Measurements from ENCODE around the gene TPSB2.
"Not testable (repeated sequence)": the region's sequence is repeated elsewhere in the genome, so short reads cannot be mapped to it uniquely, and the experiment has no call there.

The TPSB2 gene

DNA sequence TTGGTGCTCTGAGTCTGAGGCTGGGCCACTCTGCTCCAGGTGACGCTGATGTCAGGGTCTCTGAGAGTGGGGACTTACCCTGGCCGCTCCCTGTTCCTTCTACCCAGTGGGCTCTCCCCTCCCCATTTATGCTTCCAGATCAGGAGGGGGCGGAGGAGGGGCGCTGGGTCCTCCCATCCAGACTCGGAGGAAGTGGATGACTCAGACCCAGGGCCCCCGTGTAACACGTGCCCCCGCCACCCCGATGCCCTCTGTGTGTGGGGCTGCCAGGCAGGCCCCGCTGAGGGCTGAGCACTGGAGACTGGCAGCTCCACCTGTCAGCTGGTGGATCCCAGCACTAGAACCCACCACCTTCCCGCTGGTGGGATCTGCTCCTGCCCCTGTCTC is at the start of gene TPSB2:
TSS of gene TPSB2 (minus strand) at position 101 of the 387 bp plus-strand sequence. CDS start 233 bp downstream, outside the sequence.
- not testable (repeated sequence) for H3K4me3 ChIP-seq (ENCODE audit: low read depth, low read length)

DNA sequence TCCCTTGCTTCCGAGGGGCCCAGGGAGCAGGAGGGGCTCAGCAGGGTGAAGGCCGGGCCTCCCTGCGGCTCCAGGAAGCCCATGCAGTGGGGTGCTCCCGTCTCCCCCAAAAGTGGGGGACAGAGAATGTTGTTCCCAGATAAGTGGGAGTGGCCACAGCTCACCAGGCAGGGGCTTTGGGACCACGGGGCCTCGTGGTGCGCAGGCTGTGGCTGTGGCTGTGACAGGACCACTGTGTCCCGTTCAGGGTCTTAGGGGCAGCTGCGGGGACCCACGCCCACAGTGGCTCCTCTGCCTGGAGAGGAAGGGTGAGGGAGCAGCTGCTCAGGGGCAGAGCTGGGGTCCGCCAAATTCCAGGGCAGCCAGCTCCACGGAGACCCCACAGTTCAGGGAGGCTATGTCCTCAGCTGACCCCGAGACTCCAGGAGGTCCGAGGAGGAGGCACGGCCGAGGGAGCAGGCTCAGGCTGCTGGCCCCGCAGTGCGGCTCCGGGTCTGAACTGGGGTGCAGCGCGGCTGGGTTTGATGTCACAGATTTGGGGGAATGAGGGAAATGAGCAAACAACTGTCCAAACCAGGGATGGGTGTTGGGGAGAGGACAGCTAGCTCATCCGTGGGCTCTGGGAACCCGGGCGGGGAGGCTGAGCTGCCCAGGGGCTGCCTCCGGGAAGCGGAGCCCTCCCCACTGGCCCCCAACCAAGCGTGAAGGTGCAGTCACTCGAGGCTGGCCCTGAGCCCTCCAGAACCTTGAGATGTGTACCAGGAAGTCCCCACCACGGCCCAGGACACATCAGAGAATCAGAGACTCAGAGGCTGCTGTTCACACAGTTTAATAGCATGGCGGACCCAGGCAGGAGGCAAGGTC is 49.3 kb upstream of the TPSB2 start:
- TF ChIP-seq, protein P1, sequence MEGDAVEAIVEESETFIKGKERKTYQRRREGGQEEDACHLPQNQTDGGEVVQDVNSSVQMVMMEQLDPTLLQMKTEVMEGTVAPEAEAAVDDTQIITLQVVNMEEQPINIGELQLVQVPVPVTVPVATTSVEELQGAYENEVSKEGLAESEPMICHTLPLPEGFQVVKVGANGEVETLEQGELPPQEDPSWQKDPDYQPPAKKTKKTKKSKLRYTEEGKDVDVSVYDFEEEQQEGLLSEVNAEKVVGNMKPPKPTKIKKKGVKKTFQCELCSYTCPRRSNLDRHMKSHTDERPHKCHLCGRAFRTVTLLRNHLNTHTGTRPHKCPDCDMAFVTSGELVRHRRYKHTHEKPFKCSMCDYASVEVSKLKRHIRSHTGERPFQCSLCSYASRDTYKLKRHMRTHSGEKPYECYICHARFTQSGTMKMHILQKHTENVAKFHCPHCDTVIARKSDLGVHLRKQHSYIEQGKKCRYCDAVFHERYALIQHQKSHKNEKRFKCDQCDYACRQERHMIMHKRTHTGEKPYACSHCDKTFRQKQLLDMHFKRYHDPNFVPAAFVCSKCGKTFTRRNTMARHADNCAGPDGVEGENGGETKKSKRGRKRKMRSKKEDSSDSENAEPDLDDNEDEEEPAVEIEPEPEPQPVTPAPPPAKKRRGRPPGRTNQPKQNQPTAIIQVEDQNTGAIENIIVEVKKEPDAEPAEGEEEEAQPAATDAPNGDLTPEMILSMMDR (IDR thresholded peaks at IDR 0.05; ENCODE audit: borderline replicate concordance, insufficient read depth, low read depth, low read length) = no peak
- H3K4me3 ChIP-seq (ENCODE audit: low read depth, low read length) = no peak overlapping the region

DNA sequence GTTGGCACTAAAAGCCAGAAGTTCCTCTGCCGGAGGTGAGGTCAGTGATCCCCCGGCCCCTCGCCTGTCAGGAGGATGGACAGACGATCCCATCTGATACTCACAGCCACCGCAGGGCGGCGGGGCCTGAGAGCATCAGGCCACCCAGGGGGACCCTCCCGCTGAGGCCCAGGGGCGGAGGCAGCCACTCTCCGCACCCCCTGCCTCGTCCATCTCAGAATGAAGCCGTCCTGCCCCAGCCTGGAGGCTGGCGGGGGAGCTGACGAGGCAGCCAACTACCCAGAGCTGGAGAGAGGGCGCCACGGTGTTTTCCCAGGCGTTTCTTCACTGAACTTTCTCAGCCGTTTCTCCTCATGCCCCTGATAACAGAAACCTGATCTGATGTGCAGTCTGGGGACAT is 48.5 kb upstream of the TPSB2 start:
- H3K4me3 ChIP-seq (ENCODE audit: low read depth, low read length) = no peak overlapping the region
- TF ChIP-seq, protein P1 (IDR thresholded peaks at IDR 0.05; ENCODE audit: borderline replicate concordance, insufficient read depth, low read depth, low read length) = no peak

DNA sequence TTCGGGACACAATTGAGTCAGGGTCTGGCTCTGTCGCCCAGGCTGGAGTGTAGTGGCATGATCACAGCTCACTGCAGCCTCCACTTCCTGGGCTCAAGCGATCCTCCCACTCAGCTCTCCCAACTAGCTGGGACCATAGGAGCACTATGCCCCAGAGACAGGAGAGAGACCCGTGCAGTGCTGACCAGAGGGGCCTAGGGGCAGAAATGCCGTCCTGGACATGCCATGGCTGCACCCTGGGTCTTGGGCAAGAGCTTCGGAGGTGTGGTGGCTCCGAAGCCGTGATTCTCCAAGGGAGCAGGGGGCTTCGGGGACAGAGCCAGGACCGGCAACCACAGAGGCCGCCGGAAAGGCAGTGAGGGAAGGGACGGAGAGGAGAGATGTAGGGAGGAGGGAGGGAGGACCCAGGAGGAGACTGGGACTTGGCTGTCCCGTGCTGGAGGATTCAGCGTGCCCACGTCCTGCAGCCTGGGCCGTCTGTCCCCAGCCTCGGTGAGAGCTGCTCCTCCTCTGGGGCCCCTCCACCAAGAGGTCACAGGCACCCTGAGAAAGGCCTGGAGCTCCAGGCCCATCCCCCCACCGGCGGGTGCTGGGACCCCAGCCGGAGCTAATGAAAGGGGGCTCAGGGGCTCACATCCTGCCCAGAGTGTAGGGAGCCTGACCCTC is 47.8 kb upstream of the TPSB2 start:
- TF ChIP-seq, protein P1 (IDR thresholded peaks at IDR 0.05; ENCODE audit: borderline replicate concordance, insufficient read depth, low read depth, low read length) = no peak
- H3K4me3 ChIP-seq (ENCODE audit: low read depth, low read length) = no peak overlapping the region

DNA sequence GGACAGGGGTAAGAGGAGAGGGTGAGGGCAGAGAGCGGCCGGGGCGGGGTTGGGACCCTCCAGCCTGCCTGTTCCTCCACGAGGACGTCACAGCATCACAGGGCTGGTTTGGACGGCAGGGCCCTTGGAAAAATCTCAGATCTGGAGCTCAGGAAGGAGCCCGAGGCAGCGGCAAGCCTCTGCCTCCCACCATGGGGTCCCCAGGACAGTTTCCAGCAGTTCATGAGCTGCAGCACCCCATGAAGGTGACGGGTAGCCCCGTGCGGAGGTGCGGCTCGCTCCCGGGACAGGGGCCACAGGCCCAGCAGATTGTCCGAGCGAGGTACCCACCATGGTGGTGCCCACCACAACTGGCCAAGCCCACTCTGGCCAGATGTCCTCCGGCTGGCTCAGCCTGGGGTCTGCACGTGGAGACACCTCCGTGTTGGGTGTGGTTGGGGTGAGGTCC is 47.2 kb upstream of the TPSB2 start:
- no peak overlapping the region for H3K4me3 ChIP-seq (ENCODE audit: low read depth, low read length)
- TF ChIP-seq, protein P1 (IDR thresholded peaks at IDR 0.05; ENCODE audit: borderline replicate concordance, insufficient read depth, low read depth, low read length) = no peak

DNA sequence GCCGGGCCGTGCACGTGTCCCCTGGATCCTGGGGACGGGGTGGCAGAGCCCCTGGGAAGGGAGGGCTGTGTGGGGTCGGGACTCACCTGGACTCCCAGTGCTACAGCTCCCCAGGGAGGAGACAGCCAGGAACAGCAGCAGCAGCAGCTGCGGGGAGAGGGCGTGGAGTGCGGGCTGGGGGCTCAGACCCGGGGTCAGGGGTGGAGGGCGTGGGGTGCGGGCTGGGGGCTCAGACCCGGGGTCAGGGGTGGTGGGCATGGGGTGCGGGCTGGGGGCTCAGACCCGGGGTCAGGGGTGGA is 46.5 kb upstream of the TPSB2 start:
- no peak overlapping the region for H3K4me3 ChIP-seq (ENCODE audit: low read depth, low read length)
- TF ChIP-seq, protein P1 (IDR thresholded peaks at IDR 0.05; ENCODE audit: borderline replicate concordance, insufficient read depth, low read depth, low read length) = no peak

DNA sequence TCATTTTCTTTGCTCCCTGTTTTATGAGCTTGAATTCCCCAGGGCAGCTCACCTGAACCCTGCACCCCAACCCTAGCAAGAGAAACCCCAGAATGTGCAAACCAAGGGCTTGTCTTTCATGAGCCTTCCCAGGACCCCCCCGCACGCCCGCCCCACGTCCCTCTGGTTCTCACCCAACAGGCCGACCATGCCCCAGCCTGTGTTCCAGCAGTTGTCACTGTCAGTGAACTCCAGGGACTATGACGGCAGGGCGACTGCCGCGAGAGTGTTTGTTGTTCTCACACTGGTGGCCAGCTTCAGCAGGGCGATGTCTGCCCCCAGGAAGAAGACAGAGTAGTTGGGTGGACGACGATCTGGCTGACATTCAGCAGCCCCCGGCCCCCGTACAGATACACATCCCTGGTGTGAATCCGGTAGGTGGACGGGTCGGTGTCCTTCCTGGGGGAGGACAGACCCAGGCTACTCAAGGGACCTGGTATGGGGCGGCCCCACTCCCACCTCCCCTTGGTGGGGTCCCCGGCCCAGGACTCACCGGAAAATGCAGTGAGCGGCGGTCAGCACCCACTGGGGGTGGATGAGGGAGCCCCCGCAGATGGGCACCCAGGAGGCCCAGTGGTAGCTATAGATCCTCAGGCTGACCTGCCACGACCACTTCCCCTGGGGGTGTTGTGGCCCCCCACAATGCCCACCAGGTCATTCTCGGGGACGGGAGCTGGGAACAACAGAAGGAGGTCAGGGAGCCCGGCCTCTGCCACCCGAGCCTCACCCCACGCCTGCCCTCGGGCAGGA is 46.0 kb upstream of the TPSB2 start:
- TF ChIP-seq, protein P1 (IDR thresholded peaks at IDR 0.05; ENCODE audit: borderline replicate concordance, insufficient read depth, low read depth, low read length) = no peak

More for the DNA sequence above, 46.0 kb upstream of the TPSB2 start:
- no peak overlapping the region for H3K4me3 ChIP-seq (ENCODE audit: low read depth, low read length)
